BJ (cell line): ENCODE data around the gene ENTPD8. TPM values are rescaled to one million over a fixed set of nuclear protein-coding genes. Genes with fewer than 3 reads are reported as not detected.

Experiments
- CTCF ChIA-PET: fragments of 350-600 bp; formaldehyde crosslinking; extraction: SDS; loops from one replicate; lab custom pipeline; 2021; ENCODE audit warnings: antibody characterized with exemption, inconsistent platforms; lab: Yijun Ruan, JAX
- POLR2A ChIA-PET: fragments of 300-600 bp; sonication (Branson Sonifier 250); formaldehyde crosslinking; extraction: SDS; loops from one replicate; lab custom pipeline; 2021; ENCODE audit warnings: antibody characterized with exemption; lab: Charles Lee
- DNase-seq: peaks from one replicate; pipeline ENCODE4 v3.0.0-alpha.2; 2011; ENCODE audit warnings: low read depth
- H3K27me3 ChIP-seq: 2 replicates; pipeline ENCODE4 v1.6.0; 2011; ENCODE audit warnings: low read length; ENCODE audit not compliant: control insufficient read depth, insufficient read depth
- H3K36me3 ChIP-seq: 2 replicates; pipeline ENCODE4 v1.5.1; 2011; ENCODE audit warnings: low read length; ENCODE audit not compliant: control insufficient read depth, insufficient read depth
- H3K4me3 ChIP-seq: 2 replicates; pipeline ENCODE4 v1.5.1; 2011; ENCODE audit warnings: low read depth, mild to moderate bottlenecking, control low read depth, low read length
- polyA plus RNA-seq: library from polyadenylated mRNA; depleted of rRNA; stranded (reverse); fragments of >200 nt; gene quantifications from 2 replicates; pipeline ENCODE4 v1.2.3, GENCODE V29; 2011
- TF ChIP-seq, protein P1 (sequence below): IDR thresholded peaks from 2 replicates; pipeline ENCODE4 v1.5.1; 2011; ENCODE audit warnings: low read depth, mild to moderate bottlenecking, control low read depth, inconsistent platforms, low read length, moderate library complexity; ENCODE audit not compliant: insufficient read depth

The ENTPD8 gene
- polyA plus RNA-seq, 1 experiment = not detected

DNA sequence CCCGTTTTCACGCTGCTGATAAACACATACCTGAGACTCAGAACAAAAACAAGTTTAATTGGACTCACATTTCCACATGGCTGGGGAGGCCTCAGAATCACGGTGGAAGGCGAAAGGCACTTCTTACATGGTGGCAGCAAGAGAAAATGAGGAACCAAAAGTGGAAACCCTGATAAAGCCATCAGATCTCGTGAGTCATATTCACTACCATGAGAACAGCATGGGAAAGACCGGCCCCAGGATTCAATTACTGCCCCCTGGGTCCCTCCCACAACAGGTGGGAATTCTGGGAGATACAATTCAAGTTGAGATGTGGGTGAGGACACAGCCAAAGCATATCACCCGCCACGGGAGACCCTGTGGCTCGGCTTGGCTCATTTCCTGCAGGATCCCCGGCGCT is 38.4 kb downstream of the ENTPD8 start:
- no peak overlapping the region for H3K4me3 ChIP-seq
- TF ChIP-seq, protein P1, sequence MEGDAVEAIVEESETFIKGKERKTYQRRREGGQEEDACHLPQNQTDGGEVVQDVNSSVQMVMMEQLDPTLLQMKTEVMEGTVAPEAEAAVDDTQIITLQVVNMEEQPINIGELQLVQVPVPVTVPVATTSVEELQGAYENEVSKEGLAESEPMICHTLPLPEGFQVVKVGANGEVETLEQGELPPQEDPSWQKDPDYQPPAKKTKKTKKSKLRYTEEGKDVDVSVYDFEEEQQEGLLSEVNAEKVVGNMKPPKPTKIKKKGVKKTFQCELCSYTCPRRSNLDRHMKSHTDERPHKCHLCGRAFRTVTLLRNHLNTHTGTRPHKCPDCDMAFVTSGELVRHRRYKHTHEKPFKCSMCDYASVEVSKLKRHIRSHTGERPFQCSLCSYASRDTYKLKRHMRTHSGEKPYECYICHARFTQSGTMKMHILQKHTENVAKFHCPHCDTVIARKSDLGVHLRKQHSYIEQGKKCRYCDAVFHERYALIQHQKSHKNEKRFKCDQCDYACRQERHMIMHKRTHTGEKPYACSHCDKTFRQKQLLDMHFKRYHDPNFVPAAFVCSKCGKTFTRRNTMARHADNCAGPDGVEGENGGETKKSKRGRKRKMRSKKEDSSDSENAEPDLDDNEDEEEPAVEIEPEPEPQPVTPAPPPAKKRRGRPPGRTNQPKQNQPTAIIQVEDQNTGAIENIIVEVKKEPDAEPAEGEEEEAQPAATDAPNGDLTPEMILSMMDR = no peak
- ChIA-PET POLR2A (no interaction called here), CTCF (interaction anchor here (0.6 kb wide), 1 partner anchor 101 kb away, joined by 3 read pairs; the partner anchor contains the start of gene NRARP)
- no peaks in the 10 kb centered on the region for H3K27me3 ChIP-seq
- no peaks in the 10 kb centered on the region for H3K36me3 ChIP-seq
- no peak for DNase-seq

DNA sequence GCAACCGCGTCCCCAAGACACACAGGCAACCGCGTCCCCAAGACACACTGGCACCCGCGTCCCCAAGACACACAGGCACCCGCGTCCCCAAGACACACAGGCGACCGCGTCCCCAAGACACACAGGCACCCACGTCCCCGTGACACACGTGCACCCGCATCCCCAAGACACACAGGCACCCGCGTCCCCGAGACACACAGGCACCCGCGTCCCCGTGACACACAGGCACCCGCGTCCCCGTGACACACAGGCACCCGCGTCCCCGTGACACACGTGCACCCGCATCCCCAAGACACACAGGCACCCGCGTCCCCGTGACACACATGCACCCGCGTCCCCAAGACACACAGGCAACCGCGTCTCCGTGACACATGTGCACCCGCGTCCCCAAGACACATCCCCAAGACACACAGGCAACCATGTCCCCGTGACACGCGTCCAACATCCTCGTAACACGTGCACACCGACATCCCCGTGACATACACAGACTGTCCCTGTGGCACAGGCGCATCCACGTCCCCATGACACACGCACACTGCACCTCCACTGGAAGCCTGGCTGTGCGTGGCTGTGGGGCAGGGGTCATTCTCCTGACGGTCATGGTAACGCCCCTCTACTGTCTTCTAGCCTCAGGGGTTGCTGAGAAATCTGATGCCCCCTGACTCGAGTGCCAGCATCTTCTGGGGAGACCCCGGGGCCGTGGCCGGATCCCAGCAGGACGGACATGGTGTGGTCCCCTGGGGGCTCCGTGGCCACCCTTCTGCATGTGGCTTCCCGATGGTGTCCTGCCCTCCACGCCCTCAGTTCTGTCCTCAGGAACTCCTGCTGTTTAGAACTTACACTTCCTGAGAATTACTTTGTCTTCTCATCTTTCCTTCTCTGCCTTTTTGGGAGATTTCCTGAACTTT is 42.3 kb downstream of the ENTPD8 start:
- Histone ChIP-seq H3K27me3 (no peaks in the 10 kb centered on the region), H3K36me3 (no peaks in the 10 kb centered on the region; the same call in 1 of the 2 replicates), H3K4me3 (no peak overlapping the region)
- ChIA-PET POLR2A (no interaction called here), CTCF (no interaction called here)
- TF ChIP-seq, protein P1 = no peak
- no peak for DNase-seq

- ChIA-PET CTCF (interaction anchor here (0.8 kb wide), 1 partner anchor 46 kb away, joined by 3 read pairs; no protein-coding TSS in a partner anchor), POLR2A (no interaction called here)
- TF ChIP-seq, protein P1 = no peak
- no peak for DNase-seq
- Histone ChIP-seq H3K27me3 (no peaks in the 10 kb centered on the region), H3K36me3 (no peaks in the 10 kb centered on the region; the same call in 1 of the 2 replicates), H3K4me3 (no peak overlapping the region)
Observed at GRCh38 chr9:137397675-137398423, 43.3 kb downstream of the ENTPD8 start.

- H3K36me3 ChIP-seq = peaks cover 1% of the 10 kb centered on the region
- POLR2A ChIA-PET = no interaction called here
- H3K4me3 ChIP-seq = no peak overlapping the region
- CTCF ChIA-PET = interaction anchor here (0.6 to 1.4 kb wide), 5 partner anchors 11 to 112 kb away, joined by 3 to 5 read pairs (median 3); no protein-coding TSS in a partner anchor
- no peaks in the 10 kb centered on the region for H3K27me3 ChIP-seq
- DNase-seq = no peak
- TF ChIP-seq, protein P1 = no peak
Observed at GRCh38 chr9:137396634-137397367, 44.4 kb downstream of the ENTPD8 start.
